MCF 10A (cell line): Measurements from ENCODE around the gene RAD51B. TPM values are rescaled to one million over a fixed set of nuclear protein-coding genes. Genes with fewer than 3 reads are reported as not detected.

Experiments
- BruUV-seq: library from RNA; stranded (reverse); fragments of 400-500 nt; replicated peaks from 2 replicates; lab custom pipeline; 2021; lab: Mats Ljungman, UMichigan
- CTCF ChIA-PET: fragments of 300-600 bp; sonication (Branson Sonifier 250); formaldehyde crosslinking; extraction: SDS; loops from one replicate; lab custom pipeline; 2021; ENCODE audit warnings: antibody characterized with exemption, inconsistent platforms; lab: Yijun Ruan, JAX
- POLR2A ChIA-PET: fragments of 300-600, 350-650 bp; sonication (Branson Sonifier 250); formaldehyde crosslinking; extraction: SDS; loops from one replicate; lab custom pipeline; 2020; ENCODE audit warnings: antibody characterized with exemption, inconsistent platforms; lab: Yijun Ruan, JAX
- DNase-seq: peaks from one replicate; pipeline ENCODE4 v3.0.0-alpha.2; 2018; ENCODE audit not compliant: unreplicated experiment
- H3K27ac Mint-ChIP-seq: one replicate; pipeline ENCODE4 v1.8.0; 2022; ENCODE audit warnings: mild to moderate bottlenecking, low read depth, mixed read lengths; ENCODE audit not compliant: unreplicated experiment
- H3K27me3 Mint-ChIP-seq: one replicate; pipeline ENCODE4 v1.8.0; 2022; ENCODE audit warnings: mixed read lengths; ENCODE audit not compliant: insufficient read depth, unreplicated experiment
- H3K36me3 Mint-ChIP-seq: one replicate; pipeline ENCODE4 v1.8.0; 2022; ENCODE audit warnings: mild to moderate bottlenecking, moderate library complexity, mixed read lengths; ENCODE audit not compliant: insufficient read depth, unreplicated experiment
- H3K4me1 Mint-ChIP-seq: one replicate; pipeline ENCODE4 v1.8.0; 2022; ENCODE audit warnings: mixed read lengths; ENCODE audit not compliant: insufficient read depth, unreplicated experiment
- H3K4me3 Mint-ChIP-seq: one replicate; pipeline ENCODE4 v1.8.0; 2022; ENCODE audit warnings: mild to moderate bottlenecking, moderate library complexity, mixed read lengths; ENCODE audit not compliant: unreplicated experiment
- H3K9me3 Mint-ChIP-seq: one replicate; pipeline ENCODE4 v1.8.0; 2022; ENCODE audit warnings: mixed read lengths; ENCODE audit not compliant: unreplicated experiment
- CTCF ChIP-seq: fragments of 200-600 bp; IDR thresholded peaks from one replicate; pipeline ENCODE4 v1.8.0; 2022; ENCODE audit warnings: antibody characterized with exemption, mild to moderate bottlenecking; ENCODE audit not compliant: unreplicated experiment
- intact Hi-C: fragments of 100-400 bp; cut with micrococcal nuclease; formaldehyde crosslinking; loops from 2 replicates; pipeline ENCODE4 v1.14.1; 2022
- total RNA-seq: library from RNA; stranded (reverse); gene quantifications from 2 replicates; pipeline ENCODE4 v1.2.3, GENCODE V29; 2022

Gene RAD51B
- total RNA-seq, 1 experiment from 2014 or later, result 14.6 TPM

GRCh38 chr14:68074765-68075381 is 255.3 kb downstream of the RAD51B start:
- BruUV-seq, result no TSS peak
- Mint-ChIP-seq H3K4me3 (no peak overlapping the region), H3K36me3 (no peaks in the 10 kb centered on the region), H3K27ac (peak overlapping the region; percentile 66), H3K9me3 (peaks cover 24% of the 10 kb centered on the region), H3K27me3 (no peaks in the 10 kb centered on the region), H3K4me1 (peaks cover 6% of the 10 kb centered on the region)
- intact Hi-C loops, result no loop called here
- CTCF ChIA-PET, result interaction anchor here (0.6 kb wide), 1 partner anchor 175 kb away, joined by 3 read pairs; no protein-coding TSS in a partner anchor
- DNase-seq, result no peak
- no peak for TF ChIP-seq CTCF
- POLR2A ChIA-PET, result interaction anchor here (0.9 kb wide), 1 partner anchor 33 kb away, joined by 3 read pairs; no protein-coding TSS in a partner anchor

- Mint-ChIP-seq H3K9me3 (peaks cover 17% of the 10 kb centered on the region), H3K4me1 (peaks cover 6% of the 10 kb centered on the region), H3K36me3 (no peaks in the 10 kb centered on the region), H3K27me3 (no peaks in the 10 kb centered on the region), H3K4me3 (no peak overlapping the region), H3K27ac (peak overlapping the region; percentile 66)
- no TSS peak for BruUV-seq
- ChIA-PET CTCF (interaction anchor here (0.5 to 0.6 kb wide), 2 partner anchors 11 to 174 kb away, joined by 3 read pairs; no protein-coding TSS in a partner anchor), POLR2A (interaction anchor here (0.7 to 1.4 kb wide), 5 partner anchors 9 to 72 kb away, joined by 3 read pairs; no protein-coding TSS in a partner anchor)
- TF ChIP-seq CTCF, result no peak
- intact Hi-C loops, result no loop called here
- no peak for DNase-seq
Measured at GRCh38 chr14:68075382-68076029, 255.9 kb downstream of the RAD51B start.

- ChIA-PET POLR2A (interaction anchor here (0.7 to 1.4 kb wide), 8 partner anchors 8 to 719 kb away, joined by 3 read pairs; no protein-coding TSS in a partner anchor), CTCF (interaction anchor here (0.6 to 0.7 kb wide), 2 partner anchors 12 to 620 kb away, joined by 3 to 4 read pairs; no protein-coding TSS in a partner anchor)
- Mint-ChIP-seq H3K4me1 (peaks cover 6% of the 10 kb centered on the region), H3K36me3 (no peaks in the 10 kb centered on the region), H3K27ac (peak overlapping the region; percentile 39), H3K9me3 (peaks cover 17% of the 10 kb centered on the region), H3K27me3 (no peaks in the 10 kb centered on the region), H3K4me3 (no peak overlapping the region)
- peak; percentile 1 for DNase-seq
- no peak for TF ChIP-seq CTCF
- intact Hi-C loops, result no loop called here
- no TSS peak for BruUV-seq
Measured at GRCh38 chr14:68076451-68076850, 256.9 kb downstream of the RAD51B start.
